GM18873 (cell line): ENCODE data around the gene C11orf21.

Source experiments
- ATAC-seq: cut with Tn5 transposase; IDR thresholded peaks from one replicate; pipeline ENCODE4 v1.9.1; 2021; ENCODE audit warnings: mild to moderate bottlenecking, moderate library complexity, moderate number of reproducible peaks; ENCODE audit not compliant: unreplicated experiment, low FRiP score

C11orf21 gene

GRCh38 chr11:2264366-2265053 lies 37.2 kb downstream of the C11orf21 start:
- ATAC-seq: no peak

- no peak for ATAC-seq
These were observed 37.9 kb downstream of the C11orf21 start for GRCh38 chr11:2263724-2264360.

- no peak for ATAC-seq
These were observed 38.6 kb downstream of the C11orf21 start for GRCh38 chr11:2263071-2263565.

- no peak for ATAC-seq
These were observed 39.2 kb downstream of the C11orf21 start for GRCh38 chr11:2262301-2263070.

- no peak for ATAC-seq
These were observed 40.1 kb downstream of the C11orf21 start for GRCh38 chr11:2261436-2262230.

- ATAC-seq: no peak
These were observed 41.0 kb downstream of the C11orf21 start for GRCh38 chr11:2260491-2261364.

GRCh38 chr11:2259897-2260451 lies 41.7 kb downstream of the C11orf21 start:
- ATAC-seq: no peak

- ATAC-seq: no peak
These were observed 42.3 kb downstream of the C11orf21 start for GRCh38 chr11:2259466-2259830.

GRCh38 chr11:2258501-2259465 lies 42.9 kb downstream of the C11orf21 start:
- ATAC-seq: no peak

GRCh38 chr11:2256951-2257700 lies 44.6 kb downstream of the C11orf21 start:
- ATAC-seq: no peak

GRCh38 chr11:2256293-2256913 lies 45.3 kb downstream of the C11orf21 start:
- no peak for ATAC-seq

GRCh38 chr11:2252018-2252417 lies 49.7 kb downstream of the C11orf21 start:
- ATAC-seq: no peak

GRCh38 chr11:2251138-2251537 lies 50.6 kb downstream of the C11orf21 start:
- ATAC-seq: no peak

GRCh38 chr11:2250485-2250884 lies 51.2 kb downstream of the C11orf21 start:
- ATAC-seq: no peak

- ATAC-seq: no peak
These were observed 51.7 kb downstream of the C11orf21 start for GRCh38 chr11:2250041-2250440.

GRCh38 chr11:2249189-2249916 lies 52.4 kb downstream of the C11orf21 start:
- ATAC-seq: no peak
